Osteoblast (primary cell): Measurements from ENCODE around the gene GRM1. TPM values are rescaled to one million over a fixed set of nuclear protein-coding genes. Genes with fewer than 3 reads are reported as not detected.

Experiments used
- DNase-seq: peaks from one replicate; pipeline ENCODE4 v3.0.0; 2011; ENCODE audit warnings: low spot score, mixed read lengths; ENCODE audit not compliant: insufficient read length; ENCODE audit errors: missing footprints
- H2AFZ ChIP-seq: 2 replicates; pipeline ENCODE4 v1.6.0; 2011; ENCODE audit warnings: mild to moderate bottlenecking, low read length
- H3K27ac ChIP-seq: 2 replicates; pipeline ENCODE4 v1.5.1; 2011; ENCODE audit warnings: mild to moderate bottlenecking, low read depth, low read length, moderate library complexity
- H3K27me3 ChIP-seq: 2 replicates; pipeline ENCODE4 v1.6.0; 2012; ENCODE audit warnings: mild to moderate bottlenecking, control low read depth, inconsistent platforms, low read length, moderate library complexity; ENCODE audit not compliant: insufficient read depth
- H3K36me3 ChIP-seq: 2 replicates; pipeline ENCODE4 v1.5.1; 2011; ENCODE audit warnings: mild to moderate bottlenecking, low read length, control low read depth, moderate library complexity; ENCODE audit not compliant: insufficient read depth
- H3K4me1 ChIP-seq: 2 replicates; pipeline ENCODE4 v1.5.1; 2011; ENCODE audit warnings: mild to moderate bottlenecking, low read length, control low read depth, moderate library complexity; ENCODE audit not compliant: insufficient read depth
- H3K4me2 ChIP-seq: 2 replicates; pipeline ENCODE4 v1.6.0; 2011; ENCODE audit warnings: mild to moderate bottlenecking, low read length; ENCODE audit not compliant: insufficient read depth
- H3K4me3 ChIP-seq: fragments of 200-600 bp; sonication (generic); 3 replicates; pipeline ENCODE4 v1.5.1; 2012; ENCODE audit warnings: mild to moderate bottlenecking, low read length, inconsistent platforms; ENCODE audit not compliant: insufficient read depth
- H3K79me2 ChIP-seq: 2 replicates; pipeline ENCODE4 v1.6.0; 2012; ENCODE audit warnings: mild to moderate bottlenecking, low read length, control low read depth, inconsistent platforms; ENCODE audit not compliant: insufficient read depth
- H3K9me3 ChIP-seq: 2 replicates; pipeline ENCODE4 v1.5.1; 2011; ENCODE audit warnings: low read depth, low read length, control low read depth
- H4K20me1 ChIP-seq: 2 replicates; pipeline ENCODE4 v1.6.0; 2012; ENCODE audit warnings: mild to moderate bottlenecking, low read length, control low read depth; ENCODE audit not compliant: insufficient read depth
- CTCF ChIP-seq: IDR thresholded peaks from 2 replicates; pipeline ENCODE4 v1.5.1; 2011; ENCODE audit warnings: mild to moderate bottlenecking, low read depth, low read length, moderate library complexity; ENCODE audit errors: extremely low read depth
- total RNA-seq: library from RNA; depleted of rRNA; stranded (reverse); fragments of >200 nt; gene quantifications from 2 replicates; pipeline ENCODE4 v1.2.3, GENCODE V29; 2012

Gene GRM1
- total RNA-seq, 1 donor, result under 0.01 TPM

- H2AFZ ChIP-seq, result no peak overlapping the region
- no peak overlapping the region for H3K4me2 ChIP-seq
- H3K4me1 ChIP-seq, result no peaks in the 10 kb centered on the region
- TF ChIP-seq CTCF, result no peak
- H3K36me3 ChIP-seq, result no peaks in the 10 kb centered on the region
- H4K20me1 ChIP-seq, result no peaks in the 10 kb centered on the region
- H3K27ac ChIP-seq, result no peak overlapping the region
- H3K79me2 ChIP-seq, result no peaks in the 10 kb centered on the region
- no peaks in the 10 kb centered on the region for H3K9me3 ChIP-seq
- H3K4me3 ChIP-seq, result no peak overlapping the region
- no peak for DNase-seq
- H3K27me3 ChIP-seq, result no peaks in the 10 kb centered on the region
Observed at GRCh38 chr6:146300521-146300920, 271.7 kb downstream of the GRM1 start.

- Histone ChIP-seq H4K20me1 (no peaks in the 10 kb centered on the region), H3K27ac (no peak overlapping the region), H3K9me3 (no peaks in the 10 kb centered on the region), H3K4me2 (no peak overlapping the region), H3K4me3 (no peak overlapping the region), H3K27me3 (no peaks in the 10 kb centered on the region), H2AFZ (no peak overlapping the region), H3K79me2 (no peaks in the 10 kb centered on the region), H3K4me1 (no peaks in the 10 kb centered on the region), H3K36me3 (no peaks in the 10 kb centered on the region)
- no peak for DNase-seq
- TF ChIP-seq CTCF, result no peak
Observed at GRCh38 chr6:146301764-146302163, 272.9 kb downstream of the GRM1 start.

DNA sequence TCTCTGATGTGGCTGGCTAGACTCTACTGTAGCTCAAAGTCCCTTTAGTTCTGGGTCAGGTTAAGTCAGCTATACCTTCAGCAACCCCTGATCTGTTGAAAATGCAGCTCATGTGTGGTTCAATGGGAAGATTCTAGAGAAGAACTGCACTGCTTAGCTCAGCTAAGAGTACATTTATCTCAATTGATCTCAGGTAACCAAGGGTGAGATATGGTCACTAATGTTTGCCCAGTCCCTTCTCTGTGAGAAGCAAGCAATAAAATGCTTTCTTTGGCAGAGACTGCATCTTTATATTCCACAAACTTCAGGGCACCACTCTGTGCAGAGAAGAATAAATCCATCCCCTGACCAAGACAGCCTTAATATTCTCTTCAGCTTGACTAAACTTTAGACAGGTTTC is 274.1 kb downstream of the GRM1 start:
- no peaks in the 10 kb centered on the region for H3K36me3 ChIP-seq
- H3K4me3 ChIP-seq, result no peak overlapping the region
- DNase-seq, result no peak
- no peak overlapping the region for H2AFZ ChIP-seq
- no peak overlapping the region for H3K27ac ChIP-seq
- no peaks in the 10 kb centered on the region for H3K79me2 ChIP-seq
- H3K27me3 ChIP-seq, result no peaks in the 10 kb centered on the region
- no peaks in the 10 kb centered on the region for H3K4me1 ChIP-seq
- no peaks in the 10 kb centered on the region for H3K9me3 ChIP-seq
- H4K20me1 ChIP-seq, result no peaks in the 10 kb centered on the region
- H3K4me2 ChIP-seq, result no peak overlapping the region
- TF ChIP-seq CTCF, result no peak

GRCh38 chr6:146304181-146304580 is 275.3 kb downstream of the GRM1 start:
- Histone ChIP-seq H4K20me1 (no peaks in the 10 kb centered on the region), H3K4me2 (no peak overlapping the region), H3K27ac (no peak overlapping the region), H3K9me3 (no peaks in the 10 kb centered on the region), H3K79me2 (no peaks in the 10 kb centered on the region), H3K27me3 (no peaks in the 10 kb centered on the region), H3K4me1 (no peaks in the 10 kb centered on the region), H2AFZ (no peak overlapping the region), H3K4me3 (no peak overlapping the region), H3K36me3 (no peaks in the 10 kb centered on the region)
- no peak for TF ChIP-seq CTCF
- DNase-seq, result no peak
